PC-9 (cell line): Measurements from ENCODE around the gene PNPLA2.

Experiments used
- EZH2 ChIP-seq: fragments of 200-600 bp; sonication (generic); IDR thresholded peaks from 2 replicates; pipeline ENCODE4 v1.8.0; 2017; ENCODE audit warnings: antibody characterized with exemption, low read depth
- TF ChIP-seq, protein P1 (sequence below): fragments of 200-600 bp; sonication (generic); conservative IDR thresholded peaks from 2 replicates; pipeline ENCODE4 v1.6.1; 2017; ENCODE audit warnings: mixed run types, antibody characterized with exemption, mild to moderate bottlenecking, moderate library complexity

DNA sequence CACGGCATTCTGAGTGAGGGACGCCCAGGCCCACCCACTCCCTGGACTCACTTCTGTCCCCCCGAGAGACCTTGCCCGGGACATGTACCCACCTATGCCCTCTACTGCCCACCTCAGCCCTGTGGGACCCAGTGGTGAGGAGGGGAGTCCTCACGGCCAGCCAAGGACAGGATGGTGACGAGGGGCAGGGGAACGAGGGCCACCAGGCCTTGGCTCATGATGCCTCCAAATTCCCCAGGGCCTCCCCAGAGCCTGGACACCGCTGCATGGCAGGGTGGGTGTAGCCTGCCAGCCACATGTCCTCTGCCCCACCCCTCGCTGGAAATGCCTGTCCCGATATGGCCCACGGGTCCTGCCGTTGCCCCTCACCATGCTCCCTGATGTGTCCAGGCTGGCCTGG, 50.1 kb downstream of the PNPLA2 start:
- TF ChIP-seq, protein P1, sequence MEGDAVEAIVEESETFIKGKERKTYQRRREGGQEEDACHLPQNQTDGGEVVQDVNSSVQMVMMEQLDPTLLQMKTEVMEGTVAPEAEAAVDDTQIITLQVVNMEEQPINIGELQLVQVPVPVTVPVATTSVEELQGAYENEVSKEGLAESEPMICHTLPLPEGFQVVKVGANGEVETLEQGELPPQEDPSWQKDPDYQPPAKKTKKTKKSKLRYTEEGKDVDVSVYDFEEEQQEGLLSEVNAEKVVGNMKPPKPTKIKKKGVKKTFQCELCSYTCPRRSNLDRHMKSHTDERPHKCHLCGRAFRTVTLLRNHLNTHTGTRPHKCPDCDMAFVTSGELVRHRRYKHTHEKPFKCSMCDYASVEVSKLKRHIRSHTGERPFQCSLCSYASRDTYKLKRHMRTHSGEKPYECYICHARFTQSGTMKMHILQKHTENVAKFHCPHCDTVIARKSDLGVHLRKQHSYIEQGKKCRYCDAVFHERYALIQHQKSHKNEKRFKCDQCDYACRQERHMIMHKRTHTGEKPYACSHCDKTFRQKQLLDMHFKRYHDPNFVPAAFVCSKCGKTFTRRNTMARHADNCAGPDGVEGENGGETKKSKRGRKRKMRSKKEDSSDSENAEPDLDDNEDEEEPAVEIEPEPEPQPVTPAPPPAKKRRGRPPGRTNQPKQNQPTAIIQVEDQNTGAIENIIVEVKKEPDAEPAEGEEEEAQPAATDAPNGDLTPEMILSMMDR = no peak
- no peak for TF ChIP-seq EZH2
